NT2/D1 (cell line): Measurements from ENCODE around the gene KIF18A.

ENCODE experiments used
- SUZ12 ChIP-seq: IDR thresholded peaks from 2 replicates; pipeline ENCODE4 v1.6.1; 2011; ENCODE audit not compliant: insufficient read length, insufficient read depth; ENCODE audit errors: extremely low read depth
- YY1 ChIP-seq: IDR thresholded peaks from 2 replicates; pipeline ENCODE4 v1.6.1; 2011; ENCODE audit not compliant: insufficient read length, insufficient read depth

GRCh38 chr11:28114731-28115130 lies 6.8 kb upstream of the KIF18A start:
- TF ChIP-seq YY1: no peak
- TF ChIP-seq SUZ12: no peak
